Measurements from ENCODE around the gene NOL12.

Gene NOL12, protein sequence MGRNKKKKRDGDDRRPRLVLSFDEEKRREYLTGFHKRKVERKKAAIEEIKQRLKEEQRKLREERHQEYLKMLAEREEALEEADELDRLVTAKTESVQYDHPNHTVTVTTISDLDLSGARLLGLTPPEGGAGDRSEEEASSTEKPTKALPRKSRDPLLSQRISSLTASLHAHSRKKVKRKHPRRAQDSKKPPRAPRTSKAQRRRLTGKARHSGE

GRCh38 chr22:37686002-37686982 is at the start of gene NOL12:
Gene NOL12 (plus strand): TSS chr22:37686343. CDS start chr22:37686393, 50 bp downstream.
- DNase-seq (ENCODE audit: low read depth), result peak; percentile 69
- TF ChIP-seq, protein P1, sequence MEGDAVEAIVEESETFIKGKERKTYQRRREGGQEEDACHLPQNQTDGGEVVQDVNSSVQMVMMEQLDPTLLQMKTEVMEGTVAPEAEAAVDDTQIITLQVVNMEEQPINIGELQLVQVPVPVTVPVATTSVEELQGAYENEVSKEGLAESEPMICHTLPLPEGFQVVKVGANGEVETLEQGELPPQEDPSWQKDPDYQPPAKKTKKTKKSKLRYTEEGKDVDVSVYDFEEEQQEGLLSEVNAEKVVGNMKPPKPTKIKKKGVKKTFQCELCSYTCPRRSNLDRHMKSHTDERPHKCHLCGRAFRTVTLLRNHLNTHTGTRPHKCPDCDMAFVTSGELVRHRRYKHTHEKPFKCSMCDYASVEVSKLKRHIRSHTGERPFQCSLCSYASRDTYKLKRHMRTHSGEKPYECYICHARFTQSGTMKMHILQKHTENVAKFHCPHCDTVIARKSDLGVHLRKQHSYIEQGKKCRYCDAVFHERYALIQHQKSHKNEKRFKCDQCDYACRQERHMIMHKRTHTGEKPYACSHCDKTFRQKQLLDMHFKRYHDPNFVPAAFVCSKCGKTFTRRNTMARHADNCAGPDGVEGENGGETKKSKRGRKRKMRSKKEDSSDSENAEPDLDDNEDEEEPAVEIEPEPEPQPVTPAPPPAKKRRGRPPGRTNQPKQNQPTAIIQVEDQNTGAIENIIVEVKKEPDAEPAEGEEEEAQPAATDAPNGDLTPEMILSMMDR (IDR thresholded peaks at IDR 0.05; ENCODE audit: control insufficient read depth, extremely low read depth, insufficient read depth), result 0 out of 2 replicates have a peak, but pooled peaks have one; percentile 1

GRCh38 chr22:37636949-37637273 is 49.2 kb upstream of the NOL12 start:
- no peak for DNase-seq (ENCODE audit: low read depth)
- TF ChIP-seq, protein P1 (IDR thresholded peaks at IDR 0.05; ENCODE audit: control insufficient read depth, extremely low read depth, insufficient read depth), result no peak
- no peak overlapping the region for H3K4me3 ChIP-seq (ENCODE audit: low read depth, low read length)

More at GRCh38 chr22:37686002-37686982, at the start of gene NOL12:
- peak within 1 kb of the TSS; percentile 93 for H3K4me3 ChIP-seq (ENCODE audit: low read depth, low read length)

DNA sequence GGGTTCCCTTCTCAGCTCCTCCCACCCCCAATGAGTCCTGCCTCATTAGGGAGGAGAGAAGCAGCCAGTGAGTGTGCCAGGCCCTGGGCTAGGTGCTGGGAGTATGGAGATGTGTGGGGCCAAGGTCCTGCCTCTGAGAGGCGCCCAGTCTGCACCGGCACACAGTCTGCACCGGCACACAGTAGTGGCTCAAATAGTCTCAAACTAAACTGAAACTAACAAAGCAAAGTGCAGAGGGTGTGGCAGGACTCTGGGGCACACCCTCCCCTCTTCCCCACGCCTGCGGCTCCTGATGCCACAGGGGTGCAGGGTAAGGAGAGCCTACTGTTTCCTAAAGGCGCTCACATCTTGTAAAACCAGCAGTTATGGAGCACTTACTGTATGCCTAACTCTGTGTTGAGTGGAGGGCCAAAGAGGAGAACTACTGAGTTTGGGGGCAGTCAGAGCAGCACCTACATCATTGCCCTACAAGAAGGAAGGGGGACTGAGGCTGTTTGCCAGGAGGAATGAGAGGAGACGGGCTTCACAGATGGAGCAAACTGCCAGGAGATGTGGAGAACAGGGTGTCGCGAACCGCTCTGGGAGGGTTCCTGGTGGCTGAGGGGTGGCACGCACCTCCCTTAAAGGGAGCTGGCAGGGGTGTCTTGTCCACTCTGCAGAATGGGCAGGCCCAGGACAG is 47.6 kb upstream of the NOL12 start:
- H3K4me3 ChIP-seq (ENCODE audit: low read depth, low read length), result peak overlapping the region; percentile 70
- TF ChIP-seq, protein P1 (IDR thresholded peaks at IDR 0.05; ENCODE audit: control insufficient read depth, extremely low read depth, insufficient read depth), result no peak
- no peak for DNase-seq (ENCODE audit: low read depth)

DNA sequence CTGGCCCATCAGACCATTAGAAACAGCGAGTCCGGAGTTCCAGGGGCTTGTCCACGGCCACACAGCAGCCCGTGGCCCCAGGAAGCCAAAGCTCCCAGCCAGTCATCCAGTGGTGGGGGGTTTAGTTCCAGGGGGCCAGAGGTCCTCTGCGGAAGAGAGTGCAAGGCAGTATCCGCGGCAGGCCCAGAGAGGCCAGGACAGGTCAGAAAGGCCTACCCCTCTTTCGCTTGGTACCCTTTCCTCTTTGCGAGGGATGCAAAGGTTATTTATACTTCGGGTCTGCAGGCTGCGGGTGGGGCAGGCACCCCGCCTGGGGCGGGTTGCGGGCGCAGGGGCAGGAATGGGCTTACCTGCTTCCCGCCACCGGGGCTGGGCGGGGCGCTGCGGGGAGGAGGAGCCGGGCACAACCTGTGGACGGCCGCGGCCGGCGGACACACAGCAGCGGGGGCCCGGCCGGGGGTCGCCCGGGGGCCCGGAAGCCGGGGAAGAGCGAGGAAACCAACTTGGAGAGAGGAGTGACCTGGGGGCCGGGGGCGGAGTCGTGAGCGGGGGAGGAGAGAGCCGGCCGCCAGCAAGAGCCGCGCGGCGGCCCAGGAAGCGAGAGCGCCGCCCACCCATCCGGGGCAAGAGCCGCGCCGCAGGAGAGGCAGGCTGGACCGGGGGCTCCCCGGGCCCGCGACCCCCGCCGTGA is 46.9 kb upstream of the NOL12 start, which contains the start of gene SH3BP1:
SH3BP1 (plus strand) TSS at position 600 of the 691 bp plus-strand sequence. CDS start 119 bp downstream, outside the sequence.
- TF ChIP-seq, protein P1 (IDR thresholded peaks at IDR 0.05; ENCODE audit: control insufficient read depth, extremely low read depth, insufficient read depth), result no peak
- no peak for DNase-seq (ENCODE audit: low read depth)
- H3K4me3 ChIP-seq (ENCODE audit: low read depth, low read length), result peak within 1 kb of the TSS; percentile 70

- TF ChIP-seq, protein P1 (IDR thresholded peaks at IDR 0.05; ENCODE audit: control insufficient read depth, extremely low read depth, insufficient read depth), result no peak
- peak overlapping the region; percentile 70 for H3K4me3 ChIP-seq (ENCODE audit: low read depth, low read length)
- no peak for DNase-seq (ENCODE audit: low read depth)
Measured at GRCh38 chr22:37639771-37640590, 46.2 kb upstream of the NOL12 start.

Data from LNCaP clone FGC (cell line).